SU-DHL-6 (cell line): ENCODE results near the gene GARIN5A.

Source experiments
- H2AFZ ChIP-seq: fragments of 200-600 bp; sonication (generic); 2 replicates; pipeline ENCODE4 v1.6.1; 2014; ENCODE audit warnings: low read depth, mild to moderate bottlenecking, moderate library complexity, mixed read lengths, antibody characterized with exemption, low read length; ENCODE audit not compliant: severe bottlenecking
- H3F3A ChIP-seq: fragments of 200-600 bp; shearing (Covaris generic); 2 replicates; pipeline ENCODE4 v1.6.0; 2016; ENCODE audit warnings: antibody characterized with exemption, mild to moderate bottlenecking; ENCODE audit not compliant: insufficient read depth
- H3K27ac ChIP-seq: fragments of 200-600 bp; sonication (generic); 2 replicates; pipeline ENCODE4 v1.5.1; 2016; ENCODE audit warnings: low read depth, mild to moderate bottlenecking, low read length, moderate library complexity, mixed read lengths
- H3K27me3 ChIP-seq: fragments of 200-600 bp; sonication (generic), shearing (Covaris generic); 2 replicates; pipeline ENCODE4 v1.6.0; 2014; ENCODE audit warnings: mild to moderate bottlenecking, low read length
- H3K36me3 ChIP-seq: fragments of 200-600 bp; sonication (generic); 2 replicates; pipeline ENCODE4 v1.6.1; 2014; ENCODE audit warnings: mild to moderate bottlenecking, low read length, mixed read lengths
- H3K4me2 ChIP-seq: fragments of 300-600, 200-600 bp; shearing (Covaris generic), sonication (generic); 2 replicates; pipeline ENCODE4 v1.6.0; 2014; ENCODE audit warnings: low read length, low read depth, mild to moderate bottlenecking; ENCODE audit not compliant: poor library complexity, severe bottlenecking
- H3K4me3 ChIP-seq: fragments of 200-600 bp; sonication (generic); 2 replicates; pipeline ENCODE4 v1.5.1; 2014; ENCODE audit warnings: antibody characterized with exemption, low read length, mild to moderate bottlenecking, mixed read lengths; ENCODE audit not compliant: insufficient read depth, poor library complexity, severe bottlenecking
- H3K79me2 ChIP-seq: fragments of 200-600 bp; sonication (generic); 2 replicates; pipeline ENCODE4 v1.6.1; 2014; ENCODE audit warnings: mild to moderate bottlenecking, low read length, moderate library complexity; ENCODE audit not compliant: insufficient read depth
- H3K9ac ChIP-seq: fragments of 200-600 bp; sonication (generic); 2 replicates; pipeline ENCODE4 v1.7.0; 2014; ENCODE audit warnings: mild to moderate bottlenecking, low read length
- H3K9me2 ChIP-seq: fragments of 200-600 bp; sonication (generic); replicated peaks from 2 replicates; pipeline ENCODE4 v1.6.1; 2014; ENCODE audit warnings: low read length; ENCODE audit not compliant: insufficient read depth
- H3K9me3 ChIP-seq: fragments of 200-600 bp; sonication (generic); 2 replicates; pipeline ENCODE4 v1.6.1; 2014; ENCODE audit warnings: low read length, mixed read lengths; ENCODE audit not compliant: insufficient read depth
- H4K20me1 ChIP-seq: fragments of 200-600 bp; sonication (generic); 2 replicates; pipeline ENCODE4 v1.6.1; 2014; ENCODE audit warnings: low read depth, mild to moderate bottlenecking, antibody characterized with exemption, low read length, moderate library complexity, mixed read lengths
- CTCF ChIP-seq: fragments of 200-600 bp; sonication (generic); IDR thresholded peaks from one replicate; pipeline ENCODE4 v1.5.1; 2017; ENCODE audit warnings: antibody characterized with exemption, mild to moderate bottlenecking, low read length, moderate library complexity; ENCODE audit not compliant: insufficient read depth, poor library complexity, severe bottlenecking
- EZH2phosphoT487 ChIP-seq: fragments of 200-600 bp; sonication (generic), shearing (Covaris generic); conservative IDR thresholded peaks from 2 replicates; pipeline ENCODE4 v1.6.1; 2018; ENCODE audit warnings: mild to moderate bottlenecking, antibody characterized with exemption, low read length, moderate library complexity, mixed read lengths

GARIN5A gene

GRCh38 chr19:50457300-50457699 lies 19.3 kb downstream of the GARIN5A start:
- Histone ChIP-seq H3K4me2 (no peak overlapping the region), H3K27me3 (no peaks in the 10 kb centered on the region), H3K4me3 (no peak overlapping the region), H3K9me3 (no peaks in the 10 kb centered on the region), H4K20me1 (no peaks in the 10 kb centered on the region), H3K9me2 (no peaks in the 10 kb centered on the region), H3K9ac (no peak overlapping the region), H3K36me3 (no peaks in the 10 kb centered on the region), H2AFZ (no peak overlapping the region), H3K27ac (no peak overlapping the region), H3F3A (peaks cover 5% of the 10 kb centered on the region), H3K79me2 (no peaks in the 10 kb centered on the region)
- no peak for TF ChIP-seq EZH2phosphoT487
- TF ChIP-seq CTCF = no peak

- Histone ChIP-seq H3K27ac (no peak overlapping the region), H3K9me2 (no peaks in the 10 kb centered on the region), H3K79me2 (no peaks in the 10 kb centered on the region), H4K20me1 (no peaks in the 10 kb centered on the region), H3K4me3 (no peak overlapping the region), H2AFZ (no peak overlapping the region), H3K9ac (no peak overlapping the region), H3K9me3 (no peaks in the 10 kb centered on the region), H3K36me3 (no peaks in the 10 kb centered on the region), H3K4me2 (no peak overlapping the region), H3K27me3 (no peaks in the 10 kb centered on the region), H3F3A (peaks cover 5% of the 10 kb centered on the region)
- TF ChIP-seq CTCF (no peak), EZH2phosphoT487 (no peak)
Observed at GRCh38 chr19:50455992-50456391, 20.7 kb downstream of the GARIN5A start.

GRCh38 chr19:50453243-50453642 lies 23.4 kb downstream of the GARIN5A start:
- Histone ChIP-seq H3K9me3 (no peaks in the 10 kb centered on the region), H3K79me2 (no peaks in the 10 kb centered on the region), H2AFZ (no peak overlapping the region), H3F3A (no peaks in the 10 kb centered on the region), H3K36me3 (no peaks in the 10 kb centered on the region), H3K4me2 (no peak overlapping the region), H3K27ac (no peak overlapping the region), H3K9me2 (no peaks in the 10 kb centered on the region), H4K20me1 (no peaks in the 10 kb centered on the region), H3K9ac (no peak overlapping the region), H3K27me3 (no peaks in the 10 kb centered on the region), H3K4me3 (no peak overlapping the region)
- TF ChIP-seq EZH2phosphoT487 (no peak), CTCF (no peak)

- Histone ChIP-seq H3K4me2 (no peak overlapping the region), H2AFZ (no peak overlapping the region), H3K36me3 (no peaks in the 10 kb centered on the region), H3K4me3 (no peak overlapping the region), H3K9ac (no peak overlapping the region), H3K27ac (no peak overlapping the region), H4K20me1 (no peaks in the 10 kb centered on the region), H3K9me3 (no peaks in the 10 kb centered on the region), H3K79me2 (no peaks in the 10 kb centered on the region), H3F3A (no peaks in the 10 kb centered on the region), H3K27me3 (no peaks in the 10 kb centered on the region), H3K9me2 (no peaks in the 10 kb centered on the region)
- TF ChIP-seq CTCF = no peak
- TF ChIP-seq EZH2phosphoT487 = no peak
Observed at GRCh38 chr19:50451223-50451534, 25.5 kb downstream of the GARIN5A start.
